Measurements from ENCODE around the gene BTBD9.

DNA sequence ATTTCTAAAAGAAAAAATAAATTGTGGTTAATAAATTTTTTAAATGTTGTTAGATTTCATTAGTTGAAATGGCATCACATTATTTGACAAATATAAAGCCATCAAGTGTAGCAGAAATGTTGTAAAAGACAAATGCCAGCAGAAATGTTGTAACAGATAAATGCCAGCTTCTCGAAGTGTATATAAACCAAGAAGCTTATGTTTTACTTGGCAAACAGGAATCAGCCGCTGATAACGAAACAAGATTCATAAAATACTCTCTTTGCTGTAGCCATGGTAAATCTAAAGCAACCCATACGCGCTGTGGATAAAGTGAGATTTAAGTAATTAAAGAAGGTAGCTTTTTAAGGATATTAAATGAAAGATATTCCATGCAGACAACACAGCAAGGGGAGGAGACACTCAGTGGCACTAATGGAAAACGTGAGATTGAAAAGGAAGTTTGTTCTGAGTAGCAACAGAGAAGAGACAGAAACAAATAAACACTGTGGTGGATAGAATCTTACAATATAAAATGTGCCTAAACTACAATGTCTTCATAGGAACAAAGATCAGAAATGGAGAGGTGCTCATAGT lies 29.6 kb downstream of the BTBD9 start:
- TF ChIP-seq, protein P1, sequence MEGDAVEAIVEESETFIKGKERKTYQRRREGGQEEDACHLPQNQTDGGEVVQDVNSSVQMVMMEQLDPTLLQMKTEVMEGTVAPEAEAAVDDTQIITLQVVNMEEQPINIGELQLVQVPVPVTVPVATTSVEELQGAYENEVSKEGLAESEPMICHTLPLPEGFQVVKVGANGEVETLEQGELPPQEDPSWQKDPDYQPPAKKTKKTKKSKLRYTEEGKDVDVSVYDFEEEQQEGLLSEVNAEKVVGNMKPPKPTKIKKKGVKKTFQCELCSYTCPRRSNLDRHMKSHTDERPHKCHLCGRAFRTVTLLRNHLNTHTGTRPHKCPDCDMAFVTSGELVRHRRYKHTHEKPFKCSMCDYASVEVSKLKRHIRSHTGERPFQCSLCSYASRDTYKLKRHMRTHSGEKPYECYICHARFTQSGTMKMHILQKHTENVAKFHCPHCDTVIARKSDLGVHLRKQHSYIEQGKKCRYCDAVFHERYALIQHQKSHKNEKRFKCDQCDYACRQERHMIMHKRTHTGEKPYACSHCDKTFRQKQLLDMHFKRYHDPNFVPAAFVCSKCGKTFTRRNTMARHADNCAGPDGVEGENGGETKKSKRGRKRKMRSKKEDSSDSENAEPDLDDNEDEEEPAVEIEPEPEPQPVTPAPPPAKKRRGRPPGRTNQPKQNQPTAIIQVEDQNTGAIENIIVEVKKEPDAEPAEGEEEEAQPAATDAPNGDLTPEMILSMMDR (optimal IDR thresholded peaks at IDR 0.05 in 1 of 3, IDR thresholded peaks at IDR 0.05 in 1 of 3, conservative IDR thresholded peaks at IDR 0.05 in 1 of 3; ENCODE audit: extremely low read depth in 1 of 3, insufficient read depth in 2 of 3, low read length in 3 of 3): no peak
- no peak for TF ChIP-seq EZH2 (IDR thresholded peaks at IDR 0.05; ENCODE audit: low read length)
